ENCODE measurements around the gene AUP1.

DNA sequence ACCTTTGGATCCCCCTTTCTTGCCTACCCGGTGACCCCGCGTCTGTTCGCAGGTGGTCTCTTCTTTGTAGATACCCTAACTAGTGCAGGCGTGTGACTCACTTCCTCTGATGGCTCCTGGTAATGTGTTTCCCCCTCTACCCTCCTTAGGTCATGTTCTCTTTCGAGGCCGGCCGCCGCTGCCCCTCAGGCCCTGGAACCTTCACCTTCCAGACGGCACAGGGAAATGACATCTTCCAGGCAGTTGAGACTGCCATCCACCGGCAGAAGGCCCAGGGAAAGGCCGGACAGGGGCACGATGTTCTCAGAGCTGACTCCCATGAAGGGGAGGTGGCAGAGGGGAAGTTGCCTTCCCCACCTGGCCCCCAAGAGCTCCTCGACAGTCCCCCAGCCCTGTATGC lies 26.7 kb upstream of the AUP1 start:
- TF ChIP-seq MXI1 (IDR thresholded peaks at IDR 0.05; ENCODE audit: low read depth, low read length) (no peak), JUNB (CRISPR knock-in tag; conservative IDR thresholded peaks at IDR 0.05) (no peak)

Data from K562 (cell line).